ENCODE data around the gene GRIP1.

DNA sequence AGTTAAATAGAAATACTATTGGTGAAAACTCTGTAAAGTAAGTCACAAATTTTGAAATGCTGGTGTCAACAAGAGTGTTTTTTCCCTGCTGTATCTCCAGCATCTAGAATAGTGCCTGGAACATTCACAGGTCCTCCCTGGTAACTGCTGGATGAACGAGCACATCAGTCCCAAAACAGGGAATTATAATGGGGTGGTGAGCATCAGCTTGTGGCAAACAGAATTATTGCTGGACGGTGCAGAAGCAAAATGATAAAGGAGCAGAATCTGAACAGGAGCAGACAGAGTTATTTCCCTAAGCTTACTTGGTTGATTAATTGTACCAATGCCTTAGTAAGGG lies 129.9 kb downstream of the GRIP1 start:
- TF ChIP-seq MXI1 (IDR thresholded peaks at IDR 0.05; ENCODE audit: borderline replicate concordance, low read depth, low read length) (no peak), CHD1 (IDR thresholded peaks at IDR 0.05; ENCODE audit: low read depth, low read length) (no peak), RFX5 (IDR thresholded peaks at IDR 0.05; ENCODE audit: low read depth, low read length) (no peak), RCOR1 (IDR thresholded peaks at IDR 0.05; ENCODE audit: insufficient replicate concordance, low read length) (no peak), BHLHE40 (IDR thresholded peaks at IDR 0.05; ENCODE audit: low read depth, low read length) (no peak), RAD21 (IDR thresholded peaks at IDR 0.05; ENCODE audit: low read length) (no peak), POLR2A (IDR thresholded peaks at IDR 0.05; ENCODE audit: low read depth, low read length) (no peak)
- TF ChIP-seq, protein P1, sequence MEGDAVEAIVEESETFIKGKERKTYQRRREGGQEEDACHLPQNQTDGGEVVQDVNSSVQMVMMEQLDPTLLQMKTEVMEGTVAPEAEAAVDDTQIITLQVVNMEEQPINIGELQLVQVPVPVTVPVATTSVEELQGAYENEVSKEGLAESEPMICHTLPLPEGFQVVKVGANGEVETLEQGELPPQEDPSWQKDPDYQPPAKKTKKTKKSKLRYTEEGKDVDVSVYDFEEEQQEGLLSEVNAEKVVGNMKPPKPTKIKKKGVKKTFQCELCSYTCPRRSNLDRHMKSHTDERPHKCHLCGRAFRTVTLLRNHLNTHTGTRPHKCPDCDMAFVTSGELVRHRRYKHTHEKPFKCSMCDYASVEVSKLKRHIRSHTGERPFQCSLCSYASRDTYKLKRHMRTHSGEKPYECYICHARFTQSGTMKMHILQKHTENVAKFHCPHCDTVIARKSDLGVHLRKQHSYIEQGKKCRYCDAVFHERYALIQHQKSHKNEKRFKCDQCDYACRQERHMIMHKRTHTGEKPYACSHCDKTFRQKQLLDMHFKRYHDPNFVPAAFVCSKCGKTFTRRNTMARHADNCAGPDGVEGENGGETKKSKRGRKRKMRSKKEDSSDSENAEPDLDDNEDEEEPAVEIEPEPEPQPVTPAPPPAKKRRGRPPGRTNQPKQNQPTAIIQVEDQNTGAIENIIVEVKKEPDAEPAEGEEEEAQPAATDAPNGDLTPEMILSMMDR (conservative IDR thresholded peaks at IDR 0.05; ENCODE audit: low read depth, low read length): no peak
- TF ChIP-seq, protein P2, sequence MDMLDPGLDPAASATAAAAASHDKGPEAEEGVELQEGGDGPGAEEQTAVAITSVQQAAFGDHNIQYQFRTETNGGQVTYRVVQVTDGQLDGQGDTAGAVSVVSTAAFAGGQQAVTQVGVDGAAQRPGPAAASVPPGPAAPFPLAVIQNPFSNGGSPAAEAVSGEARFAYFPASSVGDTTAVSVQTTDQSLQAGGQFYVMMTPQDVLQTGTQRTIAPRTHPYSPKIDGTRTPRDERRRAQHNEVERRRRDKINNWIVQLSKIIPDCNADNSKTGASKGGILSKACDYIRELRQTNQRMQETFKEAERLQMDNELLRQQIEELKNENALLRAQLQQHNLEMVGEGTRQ (IDR thresholded peaks at IDR 0.05; ENCODE audit: low read depth, low read length): no peak
- TF ChIP-seq, protein P3, sequence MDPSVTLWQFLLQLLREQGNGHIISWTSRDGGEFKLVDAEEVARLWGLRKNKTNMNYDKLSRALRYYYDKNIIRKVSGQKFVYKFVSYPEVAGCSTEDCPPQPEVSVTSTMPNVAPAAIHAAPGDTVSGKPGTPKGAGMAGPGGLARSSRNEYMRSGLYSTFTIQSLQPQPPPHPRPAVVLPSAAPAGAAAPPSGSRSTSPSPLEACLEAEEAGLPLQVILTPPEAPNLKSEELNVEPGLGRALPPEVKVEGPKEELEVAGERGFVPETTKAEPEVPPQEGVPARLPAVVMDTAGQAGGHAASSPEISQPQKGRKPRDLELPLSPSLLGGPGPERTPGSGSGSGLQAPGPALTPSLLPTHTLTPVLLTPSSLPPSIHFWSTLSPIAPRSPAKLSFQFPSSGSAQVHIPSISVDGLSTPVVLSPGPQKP (IDR thresholded peaks at IDR 0.05; ENCODE audit: borderline replicate concordance, low read depth, low read length): no peak
